ENCODE results near the gene BIK.

- TF ChIP-seq CTCF (IDR thresholded peaks at IDR 0.05) = peak in 4 of 6 experiments; percentile 30 to 72 (median 66)
- no peak for TF ChIP-seq POLR2A (IDR thresholded peaks at IDR 0.05)
These were observed 49.1 kb downstream of the BIK start for GRCh38 chr22:43159484-43160178.
